ENCODE results near the gene ALMS1.

Gene ALMS1

GRCh38 chr2:73374269-73374668, 11.4 kb upstream of the ALMS1 start:
- TF ChIP-seq, protein P1, sequence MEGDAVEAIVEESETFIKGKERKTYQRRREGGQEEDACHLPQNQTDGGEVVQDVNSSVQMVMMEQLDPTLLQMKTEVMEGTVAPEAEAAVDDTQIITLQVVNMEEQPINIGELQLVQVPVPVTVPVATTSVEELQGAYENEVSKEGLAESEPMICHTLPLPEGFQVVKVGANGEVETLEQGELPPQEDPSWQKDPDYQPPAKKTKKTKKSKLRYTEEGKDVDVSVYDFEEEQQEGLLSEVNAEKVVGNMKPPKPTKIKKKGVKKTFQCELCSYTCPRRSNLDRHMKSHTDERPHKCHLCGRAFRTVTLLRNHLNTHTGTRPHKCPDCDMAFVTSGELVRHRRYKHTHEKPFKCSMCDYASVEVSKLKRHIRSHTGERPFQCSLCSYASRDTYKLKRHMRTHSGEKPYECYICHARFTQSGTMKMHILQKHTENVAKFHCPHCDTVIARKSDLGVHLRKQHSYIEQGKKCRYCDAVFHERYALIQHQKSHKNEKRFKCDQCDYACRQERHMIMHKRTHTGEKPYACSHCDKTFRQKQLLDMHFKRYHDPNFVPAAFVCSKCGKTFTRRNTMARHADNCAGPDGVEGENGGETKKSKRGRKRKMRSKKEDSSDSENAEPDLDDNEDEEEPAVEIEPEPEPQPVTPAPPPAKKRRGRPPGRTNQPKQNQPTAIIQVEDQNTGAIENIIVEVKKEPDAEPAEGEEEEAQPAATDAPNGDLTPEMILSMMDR (IDR thresholded peaks at IDR 0.05; ENCODE audit: borderline replicate concordance, control extremely low read depth, extremely low read depth, insufficient read depth, missing control alignments): no peak
- DNase-seq (ENCODE audit: low spot score): no peak
- in situ Hi-C loops (cut with MboI; ENCODE audit: low sequenced_read_pairs, unreplicated experiment): no loop called here

DNA sequence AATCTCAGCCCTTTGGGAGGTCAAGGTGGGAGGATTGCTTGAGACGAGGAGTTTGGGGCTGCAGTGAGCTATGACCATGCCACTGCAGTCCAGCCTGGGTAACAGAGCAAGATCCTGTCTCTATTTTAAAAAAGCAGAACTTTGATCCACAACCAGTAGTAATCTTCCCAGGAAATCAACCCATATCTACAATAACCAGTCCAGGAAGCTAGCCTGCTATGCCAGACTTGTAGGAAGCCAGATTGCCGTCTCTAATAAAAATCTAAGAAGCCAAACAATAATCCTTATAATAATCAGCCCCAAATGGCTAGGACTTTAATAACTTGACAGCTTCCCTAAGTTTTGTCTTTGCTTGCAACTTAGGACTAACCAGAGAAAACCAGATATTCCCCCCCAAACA, 9.0 kb upstream of the ALMS1 start:
- TF ChIP-seq, protein P1 (IDR thresholded peaks at IDR 0.05; ENCODE audit: borderline replicate concordance, control extremely low read depth, extremely low read depth, insufficient read depth, missing control alignments): no peak
- no peak for DNase-seq (ENCODE audit: low spot score)
- in situ Hi-C loops (cut with MboI; ENCODE audit: low sequenced_read_pairs, unreplicated experiment): no loop called here

GRCh38 chr2:73383036-73383435, 2.6 kb upstream of the ALMS1 start:
- TF ChIP-seq, protein P1 (IDR thresholded peaks at IDR 0.05; ENCODE audit: borderline replicate concordance, control extremely low read depth, extremely low read depth, insufficient read depth, missing control alignments): no peak
- no peak for DNase-seq (ENCODE audit: low spot score)
- in situ Hi-C loops (cut with MboI; ENCODE audit: low sequenced_read_pairs, unreplicated experiment): no loop called here

DNA sequence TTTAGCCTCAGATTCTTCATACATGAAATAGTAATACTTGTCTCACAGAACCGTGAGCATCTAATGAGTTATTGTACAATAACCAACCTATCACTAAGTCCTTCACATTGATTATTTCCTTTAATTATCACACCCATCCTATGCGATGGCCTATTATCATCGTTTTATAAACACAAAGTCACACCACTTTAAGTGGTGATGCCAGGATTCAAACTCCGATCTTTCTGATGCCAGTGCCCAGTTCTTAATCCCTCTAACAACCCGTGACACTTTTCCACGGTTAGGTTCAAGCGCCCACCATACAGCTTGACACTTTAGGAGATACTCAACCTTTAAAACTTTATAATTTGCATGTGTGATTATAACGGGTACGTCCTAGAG, 523 bp upstream of the ALMS1 start:
- no peak for DNase-seq (ENCODE audit: low spot score)
- TF ChIP-seq, protein P1 (IDR thresholded peaks at IDR 0.05; ENCODE audit: borderline replicate concordance, control extremely low read depth, extremely low read depth, insufficient read depth, missing control alignments): no peak
- in situ Hi-C loops (cut with MboI; ENCODE audit: low sequenced_read_pairs, unreplicated experiment): no loop called here

GRCh38 chr2:73386342-73386868, 769 bp downstream of the ALMS1 start:
- DNase-seq (ENCODE audit: low spot score): no peak
- in situ Hi-C loops (cut with MboI; ENCODE audit: low sequenced_read_pairs, unreplicated experiment): no loop called here
- TF ChIP-seq, protein P1 (IDR thresholded peaks at IDR 0.05; ENCODE audit: borderline replicate concordance, control extremely low read depth, extremely low read depth, insufficient read depth, missing control alignments): no peak

- TF ChIP-seq, protein P1 (IDR thresholded peaks at IDR 0.05; ENCODE audit: borderline replicate concordance, control extremely low read depth, extremely low read depth, insufficient read depth, missing control alignments): no peak
- in situ Hi-C loops (cut with MboI; ENCODE audit: low sequenced_read_pairs, unreplicated experiment): no loop called here
Observed at GRCh38 chr2:73386894-73387636, 1.4 kb downstream of the ALMS1 start.

More at GRCh38 chr2:73386894-73387636, 1.4 kb downstream of the ALMS1 start:
- DNase-seq (ENCODE audit: low spot score): no peak
